Activated CD8-positive, alpha-beta memory T cell treated with anti-CD3 and anti-CD28 coated beads for 36 hours (primary cell): ENCODE results near the gene GLI3. TPM values are rescaled to one million over a fixed set of nuclear protein-coding genes. Genes with fewer than 3 reads are reported as not detected.

Source experiments
- CTCF ChIA-PET: fragments of 350-600 bp; sonication (Branson Sonifier 250); formaldehyde crosslinking; loops from one replicate; lab custom pipeline; 2021; ENCODE audit warnings: antibody characterized with exemption; lab: Charles Lee
- POLR2A ChIA-PET: fragments of 350-600 bp; sonication (Branson Sonifier 250); formaldehyde crosslinking; loops from one replicate; lab custom pipeline; 2021; ENCODE audit warnings: antibody characterized with exemption; lab: Charles Lee
- total RNA-seq, 2 experiments: library from RNA; stranded (reverse); gene quantifications; one replicate each; pipeline ENCODE4 v1.2.3, GENCODE V29; 2021

The GLI3 gene
- total RNA-seq, 2 experiments from 2014 or later, result 0.15 to 0.38 TPM

- CTCF ChIA-PET, result no interaction called here
These were observed 165.4 kb downstream of the GLI3 start for GRCh38 chr7:42071372-42072261.

GRCh38 chr7:42070068-42070467 is 166.9 kb downstream of the GLI3 start:
- CTCF ChIA-PET, result no interaction called here
- POLR2A ChIA-PET, result no interaction called here

More at GRCh38 chr7:42071372-42072261, 165.4 kb downstream of the GLI3 start:
- POLR2A ChIA-PET, result interaction anchor here (0.6 kb wide), 1 partner anchor 23 kb away, joined by 3 read pairs; no protein-coding TSS in a partner anchor

GRCh38 chr7:42069590-42069989 is 167.4 kb downstream of the GLI3 start:
- CTCF ChIA-PET, result no interaction called here

GRCh38 chr7:42068554-42069280 is 168.3 kb downstream of the GLI3 start:
- CTCF ChIA-PET, result no interaction called here
- POLR2A ChIA-PET, result no interaction called here

More at GRCh38 chr7:42069590-42069989, 167.4 kb downstream of the GLI3 start:
- POLR2A ChIA-PET, result no interaction called here

GRCh38 chr7:42065942-42066341 is 171.1 kb downstream of the GLI3 start:
- ChIA-PET POLR2A (no interaction called here), CTCF (no interaction called here)

GRCh38 chr7:42065015-42065414 is 172.0 kb downstream of the GLI3 start:
- CTCF ChIA-PET, result no interaction called here
- POLR2A ChIA-PET, result no interaction called here

- POLR2A ChIA-PET, result no interaction called here
- CTCF ChIA-PET, result no interaction called here
These were observed 172.5 kb downstream of the GLI3 start for GRCh38 chr7:42064534-42064933.

- CTCF ChIA-PET, result no interaction called here
- POLR2A ChIA-PET, result no interaction called here
These were observed 177.7 kb downstream of the GLI3 start for GRCh38 chr7:42059275-42059674.

GRCh38 chr7:42057331-42057730 is 179.7 kb downstream of the GLI3 start:
- POLR2A ChIA-PET, result no interaction called here
- CTCF ChIA-PET, result no interaction called here

GRCh38 chr7:42055171-42055570 is 181.8 kb downstream of the GLI3 start:
- ChIA-PET CTCF (no interaction called here), POLR2A (no interaction called here)

- ChIA-PET CTCF (no interaction called here), POLR2A (no interaction called here)
These were observed 183.2 kb downstream of the GLI3 start for GRCh38 chr7:42053834-42054233.

- POLR2A ChIA-PET, result interaction anchor here (0.8 kb wide), 1 partner anchor 496 kb away, joined by 3 read pairs; no protein-coding TSS in a partner anchor
- CTCF ChIA-PET, result no interaction called here
These were observed 187.2 kb downstream of the GLI3 start for GRCh38 chr7:42049761-42050160.

- ChIA-PET CTCF (no interaction called here), POLR2A (no interaction called here)
These were observed 190.5 kb downstream of the GLI3 start for GRCh38 chr7:42046483-42046882.

GRCh38 chr7:42045961-42046360 is 191.0 kb downstream of the GLI3 start:
- ChIA-PET CTCF (no interaction called here), POLR2A (no interaction called here)

GRCh38 chr7:42039921-42040320 is 197.1 kb downstream of the GLI3 start:
- POLR2A ChIA-PET, result no interaction called here
- CTCF ChIA-PET, result no interaction called here

GRCh38 chr7:42035210-42035609 is 201.8 kb downstream of the GLI3 start:
- CTCF ChIA-PET, result interaction anchor here (1.2 kb wide), 1 partner anchor 21 kb away, joined by 6 read pairs; no protein-coding TSS in a partner anchor
- POLR2A ChIA-PET, result no interaction called here

GRCh38 chr7:42033480-42033879 is 203.5 kb downstream of the GLI3 start:
- ChIA-PET POLR2A (no interaction called here), CTCF (no interaction called here)

- POLR2A ChIA-PET, result no interaction called here
- CTCF ChIA-PET, result interaction anchor here (1.4 kb wide), 1 partner anchor 8 kb away, joined by 3 read pairs; no protein-coding TSS in a partner anchor
These were observed 207.6 kb downstream of the GLI3 start for GRCh38 chr7:42029405-42029804.

GRCh38 chr7:42027521-42027920 is 209.5 kb downstream of the GLI3 start:
- POLR2A ChIA-PET, result no interaction called here
- CTCF ChIA-PET, result no interaction called here

- ChIA-PET CTCF (no interaction called here), POLR2A (no interaction called here)
These were observed 210.3 kb downstream of the GLI3 start for GRCh38 chr7:42026622-42027197.
